Activated naive CD4-positive, alpha-beta T cell treated with anti-CD3 and anti-CD28 coated beads for 36 hours (primary cell): Measurements from ENCODE around the gene GLDC. TPM values are rescaled to one million over a fixed set of nuclear protein-coding genes. Genes with fewer than 3 reads are reported as not detected.
"Not testable (repeated sequence)": the region's sequence is repeated elsewhere in the genome, so short reads cannot be mapped to it uniquely, and the experiment has no call there.

ENCODE experiments used
- CTCF ChIA-PET: fragments of 350-600 bp; sonication (Branson Sonifier 250); formaldehyde crosslinking; loops from one replicate; lab custom pipeline; 2021; ENCODE audit warnings: antibody characterized with exemption; lab: Charles Lee
- DNase-seq: peaks from one replicate; pipeline ENCODE4 v3.0.0-alpha.2; 2020
- H3K27ac Mint-ChIP-seq: one replicate; pipeline ENCODE4 v1.8.0; 2021; ENCODE audit warnings: mild to moderate bottlenecking, mixed read lengths
- H3K27me3 Mint-ChIP-seq: one replicate; pipeline ENCODE4 v1.8.0; 2021; ENCODE audit warnings: low read depth, mixed read lengths
- H3K36me3 Mint-ChIP-seq: one replicate; pipeline ENCODE4 v1.8.0; 2021; ENCODE audit warnings: low read depth, mixed read lengths
- H3K4me1 Mint-ChIP-seq: one replicate; pipeline ENCODE4 v1.8.0; 2021; ENCODE audit warnings: low read depth, mixed read lengths
- H3K4me3 Mint-ChIP-seq: one replicate; pipeline ENCODE4 v1.8.0; 2021; ENCODE audit warnings: mild to moderate bottlenecking, moderate library complexity, mixed read lengths
- H3K9me3 Mint-ChIP-seq: one replicate; pipeline ENCODE4 v1.8.0; 2021; ENCODE audit warnings: mixed read lengths
- intact Hi-C: fragments of 100-400 bp; cut with micrococcal nuclease; formaldehyde crosslinking; loops from one replicate; pipeline ENCODE4 v1.15.1; 2023
- total RNA-seq, 2 experiments: library from RNA; stranded (reverse); gene quantifications; one replicate each; pipeline ENCODE4 v1.2.3, GENCODE V29; 2021

GLDC gene
- total RNA-seq, 2 experiments from 2014 or later = 1.7 to 1.9 TPM

- H3K9me3 Mint-ChIP-seq = no peaks in the 10 kb centered on the region
These were observed 11.1 kb downstream of the GLDC start for GRCh38 chr9:6634444-6634843.

DNA sequence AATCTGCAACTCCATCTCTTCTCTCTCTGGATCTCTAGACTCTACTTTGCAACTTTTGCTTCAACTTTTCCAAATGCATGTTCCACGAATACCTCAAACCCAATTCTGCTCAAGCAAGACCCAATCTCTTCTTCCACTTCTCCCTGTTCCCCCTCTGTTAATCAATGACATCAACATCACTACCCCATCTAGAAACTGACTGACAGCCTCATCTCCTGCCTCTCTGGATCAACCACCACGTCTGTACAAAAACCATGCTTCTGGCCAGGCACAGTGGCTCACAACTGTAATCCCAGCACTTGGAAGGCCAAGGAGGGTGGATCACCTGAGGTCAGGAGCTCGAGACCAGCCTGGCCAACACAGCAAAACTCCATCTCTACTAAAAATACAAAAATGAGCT is 12.2 kb downstream of the GLDC start:
- no peak for DNase-seq
- H3K9me3 Mint-ChIP-seq = no peaks in the 10 kb centered on the region
- H3K27ac Mint-ChIP-seq = no peak overlapping the region
- H3K27me3 Mint-ChIP-seq = peaks cover 5% of the 10 kb centered on the region
- CTCF ChIA-PET = no interaction called here
- H3K4me3 Mint-ChIP-seq = no peak overlapping the region
- no peaks in the 10 kb centered on the region for H3K36me3 Mint-ChIP-seq
- intact Hi-C loops = no loop called here
- H3K4me1 Mint-ChIP-seq = no peaks in the 10 kb centered on the region

More at GRCh38 chr9:6634444-6634843, 11.1 kb downstream of the GLDC start:
- CTCF ChIA-PET = interaction anchor here (0.7 to 1.6 kb wide), 2 partner anchors 49 kb away, joined by 4 read pairs; no protein-coding TSS in a partner anchor
- Mint-ChIP-seq H3K4me3 (no peak overlapping the region), H3K27me3 (peaks cover 3% of the 10 kb centered on the region), H3K27ac (no peak overlapping the region), H3K36me3 (no peaks in the 10 kb centered on the region), H3K4me1 (no peaks in the 10 kb centered on the region)
- no peak for DNase-seq
- intact Hi-C loops = no loop called here

- intact Hi-C loops = no loop called here
- H3K9me3 Mint-ChIP-seq = no peaks in the 10 kb centered on the region
- no peak overlapping the region for H3K27ac Mint-ChIP-seq
- H3K4me1 Mint-ChIP-seq = no peaks in the 10 kb centered on the region
- H3K27me3 Mint-ChIP-seq = peaks cover 5% of the 10 kb centered on the region
- H3K36me3 Mint-ChIP-seq = no peaks in the 10 kb centered on the region
- DNase-seq = no peak
- CTCF ChIA-PET = no interaction called here
- H3K4me3 Mint-ChIP-seq = no peak overlapping the region
These were observed 12.9 kb downstream of the GLDC start for GRCh38 chr9:6632516-6633183.

DNA sequence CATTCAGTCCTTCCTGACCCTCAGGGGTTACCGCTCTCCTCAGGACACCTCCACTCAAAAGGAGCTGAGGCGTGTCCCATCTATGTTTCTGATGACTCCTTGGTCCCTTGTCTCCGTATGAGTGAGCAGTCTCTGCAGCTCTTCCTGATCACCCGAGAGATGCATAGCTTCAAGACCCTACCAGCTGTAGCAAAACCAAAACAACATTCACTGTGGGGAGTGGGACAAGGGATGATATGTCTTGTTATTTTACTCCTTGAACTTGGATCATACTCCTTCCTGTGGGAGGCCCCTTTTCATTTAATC is 14.4 kb downstream of the GLDC start:
- DNase-seq = no peak
- H3K4me3 Mint-ChIP-seq = no peak overlapping the region
- no peaks in the 10 kb centered on the region for H3K36me3 Mint-ChIP-seq
- peaks cover 5% of the 10 kb centered on the region for H3K27me3 Mint-ChIP-seq
- intact Hi-C loops = no loop called here
- H3K27ac Mint-ChIP-seq = no peak overlapping the region
- CTCF ChIA-PET = interaction anchor here (0.8 kb wide), 1 partner anchor 10 kb away, joined by 3 read pairs; no protein-coding TSS in a partner anchor
- no peaks in the 10 kb centered on the region for H3K4me1 Mint-ChIP-seq
- H3K9me3 Mint-ChIP-seq = no peaks in the 10 kb centered on the region

DNA sequence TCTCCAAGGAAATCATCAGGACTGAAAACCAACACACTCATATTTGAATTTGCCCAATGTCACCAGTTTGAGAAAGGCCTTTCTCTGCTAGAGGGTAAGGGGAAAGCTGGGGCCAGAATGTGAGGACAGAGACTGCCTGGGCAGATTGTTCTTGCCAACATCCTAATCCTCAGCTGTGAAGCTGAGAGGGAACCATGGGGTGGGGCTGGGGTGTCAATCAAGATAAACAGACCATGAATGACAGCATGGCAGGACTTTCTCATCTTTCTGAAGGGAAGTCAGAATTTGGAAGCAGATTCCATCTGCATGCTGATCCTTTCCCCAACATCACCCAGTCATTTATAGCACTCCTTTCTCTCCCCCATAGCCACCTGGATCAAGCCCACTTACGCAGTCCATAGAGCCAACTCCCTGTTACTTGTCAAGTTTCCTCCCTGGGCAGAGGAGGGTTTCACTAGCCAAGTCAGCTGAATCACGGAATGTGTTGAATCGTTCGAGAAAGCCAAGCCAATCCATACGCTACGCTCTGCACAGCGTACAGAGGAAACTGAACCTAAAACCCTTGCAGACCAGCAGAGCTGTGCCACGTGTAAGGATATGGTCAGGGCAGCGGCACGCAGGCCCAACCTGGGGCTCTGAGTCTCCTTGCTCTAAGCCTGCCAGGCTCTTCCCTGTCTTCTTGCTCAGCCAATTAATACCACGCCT is 14.9 kb downstream of the GLDC start:
- Mint-ChIP-seq H3K27ac (no peak overlapping the region), H3K4me3 (no peak overlapping the region), H3K9me3 (no peaks in the 10 kb centered on the region), H3K27me3 (peaks cover 6% of the 10 kb centered on the region), H3K4me1 (no peaks in the 10 kb centered on the region), H3K36me3 (no peaks in the 10 kb centered on the region)
- intact Hi-C loops = no loop called here
- CTCF ChIA-PET = interaction anchor here (0.6 to 0.8 kb wide), 2 partner anchors 11 to 226 kb away, joined by 3 to 7 read pairs; no protein-coding TSS in a partner anchor
- DNase-seq = no peak

- H3K27ac Mint-ChIP-seq = no peak overlapping the region
- CTCF ChIA-PET = no interaction called here
- no peaks in the 10 kb centered on the region for H3K36me3 Mint-ChIP-seq
- DNase-seq = no peak
- no peaks in the 10 kb centered on the region for H3K9me3 Mint-ChIP-seq
- intact Hi-C loops = no loop called here
- no peaks in the 10 kb centered on the region for H3K4me1 Mint-ChIP-seq
- H3K27me3 Mint-ChIP-seq = peaks cover 7% of the 10 kb centered on the region
- H3K4me3 Mint-ChIP-seq = no peak overlapping the region
These were observed 16.8 kb downstream of the GLDC start for GRCh38 chr9:6628704-6629103.

DNA sequence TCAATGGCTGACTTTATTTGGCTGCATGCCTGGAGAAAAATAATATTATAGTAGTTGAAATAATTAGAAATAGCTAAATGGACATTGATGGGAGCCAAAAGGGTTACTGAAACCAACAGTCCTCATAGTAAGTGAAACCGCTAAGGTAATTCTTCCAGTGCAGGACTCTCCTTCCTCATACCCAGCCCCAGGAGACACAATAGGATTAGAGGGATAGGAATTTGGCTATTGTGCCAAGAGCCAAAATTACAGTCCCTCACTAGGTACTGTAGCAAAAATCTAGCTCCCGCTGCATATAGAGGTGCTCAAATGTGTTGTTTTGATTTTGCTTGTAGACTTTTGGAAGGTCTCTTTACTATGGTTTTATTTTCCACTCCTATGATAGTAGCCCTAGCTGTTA is 20.2 kb downstream of the GLDC start:
- DNase-seq = no peak
- H3K27me3 Mint-ChIP-seq = peaks cover 7% of the 10 kb centered on the region
- H3K4me1 Mint-ChIP-seq = no peaks in the 10 kb centered on the region
- CTCF ChIA-PET = interaction anchor here (0.9 kb wide), 1 partner anchor 56 kb away, joined by 4 read pairs; no protein-coding TSS in a partner anchor
- intact Hi-C loops = no loop called here
- H3K27ac Mint-ChIP-seq = no peak overlapping the region
- H3K9me3 Mint-ChIP-seq = no peaks in the 10 kb centered on the region
- no peak overlapping the region for H3K4me3 Mint-ChIP-seq
- no peaks in the 10 kb centered on the region for H3K36me3 Mint-ChIP-seq

DNA sequence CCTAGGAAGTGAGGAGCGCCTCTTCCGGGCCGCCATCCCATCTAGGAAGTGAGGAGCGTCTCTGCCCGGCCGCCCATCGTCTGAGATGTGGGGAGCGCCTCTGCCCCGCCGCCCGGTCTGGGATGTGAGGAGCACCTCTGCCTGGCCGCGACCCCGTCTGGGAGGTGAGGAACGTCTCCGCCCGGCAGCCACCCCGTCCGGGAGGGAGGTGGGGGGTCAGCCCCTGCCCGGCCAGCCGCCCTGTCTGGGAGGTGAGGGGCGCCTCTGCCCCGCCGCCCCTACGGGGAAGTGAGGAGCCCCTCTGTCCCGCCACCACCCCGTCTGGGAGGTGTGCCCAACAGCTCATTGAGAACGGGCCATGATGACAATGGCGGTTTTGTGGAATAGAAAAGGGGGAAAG is 22.7 kb downstream of the GLDC start:
- H3K27ac Mint-ChIP-seq, DNase-seq, H3K36me3 Mint-ChIP-seq, H3K4me3 Mint-ChIP-seq, intact Hi-C loops, H3K27me3 Mint-ChIP-seq, H3K4me1 Mint-ChIP-seq, H3K9me3 Mint-ChIP-seq: not testable (repeated sequence)
- CTCF ChIA-PET = interaction anchor here (0.6 kb wide), 1 partner anchor 12 kb away, joined by 3 read pairs; no protein-coding TSS in a partner anchor

- H3K27ac Mint-ChIP-seq = no peak overlapping the region
- no peak overlapping the region for H3K4me3 Mint-ChIP-seq
- CTCF ChIA-PET = no interaction called here
- no peaks in the 10 kb centered on the region for H3K4me1 Mint-ChIP-seq
- no peak for DNase-seq
- intact Hi-C loops = no loop called here
- H3K9me3 Mint-ChIP-seq = no peaks in the 10 kb centered on the region
- H3K36me3 Mint-ChIP-seq = no peaks in the 10 kb centered on the region
- peaks cover 3% of the 10 kb centered on the region for H3K27me3 Mint-ChIP-seq
These were observed 24.7 kb downstream of the GLDC start for GRCh38 chr9:6620796-6621195.

DNA sequence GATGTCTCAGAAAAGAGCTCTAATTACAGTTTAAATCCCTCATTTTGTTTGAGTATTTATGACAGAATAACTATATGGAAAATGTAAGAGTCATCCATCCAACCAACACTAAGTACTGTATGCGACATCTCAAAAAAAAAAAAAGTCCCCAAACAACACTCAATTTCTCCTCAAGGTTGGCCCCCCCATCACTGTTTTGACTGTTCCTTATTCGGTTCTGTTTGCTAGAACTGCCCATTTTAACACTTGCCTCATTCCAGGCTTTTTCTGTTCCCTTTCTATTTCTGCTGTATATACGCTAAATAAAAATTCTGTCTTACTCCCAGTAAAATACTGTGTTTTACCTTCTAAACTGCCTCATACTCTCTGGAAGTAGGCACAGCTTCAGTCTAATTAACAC is 25.2 kb downstream of the GLDC start:
- Mint-ChIP-seq H3K27me3 (no peaks in the 10 kb centered on the region), H3K36me3 (no peaks in the 10 kb centered on the region), H3K9me3 (no peaks in the 10 kb centered on the region), H3K4me1 (no peaks in the 10 kb centered on the region), H3K27ac (no peak overlapping the region), H3K4me3 (no peak overlapping the region)
- intact Hi-C loops = no loop called here
- DNase-seq = no peak
- CTCF ChIA-PET = no interaction called here

DNA sequence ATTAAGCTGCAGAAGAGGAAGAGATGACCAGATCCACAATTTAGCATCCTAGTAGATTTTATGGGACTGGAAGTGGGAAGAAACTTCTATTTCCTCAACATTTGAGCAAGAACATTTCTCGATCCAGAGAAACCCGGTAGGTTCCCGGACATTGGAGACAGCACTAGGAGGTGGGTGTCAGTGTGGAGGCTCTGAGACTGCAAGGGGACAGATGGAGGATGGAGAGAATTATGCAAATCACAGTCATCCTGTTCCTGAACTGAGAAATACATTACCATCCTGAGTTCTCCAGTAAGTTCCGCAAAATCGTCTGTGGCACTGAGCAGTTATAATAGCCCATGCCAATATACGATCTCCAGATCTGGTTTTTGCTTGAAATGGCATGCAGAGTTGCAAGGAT is 25.6 kb downstream of the GLDC start:
- Mint-ChIP-seq H3K36me3 (no peaks in the 10 kb centered on the region), H3K27me3 (no peaks in the 10 kb centered on the region), H3K4me1 (no peaks in the 10 kb centered on the region), H3K27ac (no peak overlapping the region), H3K9me3 (no peaks in the 10 kb centered on the region), H3K4me3 (no peak overlapping the region)
- CTCF ChIA-PET = interaction anchor here (0.6 kb wide), 1 partner anchor 175 kb away, joined by 7 read pairs; no protein-coding TSS in a partner anchor
- intact Hi-C loops = no loop called here
- no peak for DNase-seq

DNA sequence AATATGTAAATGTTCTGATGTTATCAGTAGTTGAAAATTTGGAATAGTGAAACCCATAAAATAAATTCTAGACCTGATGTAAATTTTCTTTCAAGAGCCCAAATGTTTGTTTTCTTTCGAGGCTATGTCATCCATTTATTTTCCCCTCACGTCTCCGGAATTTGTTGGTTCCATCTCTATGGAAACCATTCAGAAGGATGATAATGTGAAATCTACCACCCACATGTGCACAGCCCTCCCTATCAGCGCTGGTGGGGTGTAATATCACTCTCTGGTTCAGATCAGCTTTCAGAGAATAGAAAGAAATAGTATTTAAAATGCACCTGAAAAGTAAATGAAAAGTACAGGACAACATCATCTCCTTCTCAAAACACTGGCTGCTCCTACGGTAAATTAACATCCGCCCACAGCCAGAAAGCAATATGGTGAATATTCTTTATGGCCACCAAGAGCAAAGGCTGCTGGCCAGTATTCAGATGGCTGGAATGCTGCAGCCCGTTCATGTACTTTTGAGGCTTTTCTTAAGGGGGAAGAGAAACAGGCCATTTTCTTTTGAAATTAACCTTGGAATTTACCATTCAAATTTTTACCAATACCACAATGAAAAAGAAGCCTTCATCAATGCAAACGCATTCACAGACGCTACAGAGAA is 28.5 kb downstream of the GLDC start:
- Mint-ChIP-seq H3K36me3 (no peaks in the 10 kb centered on the region), H3K4me3 (no peak overlapping the region), H3K4me1 (no peaks in the 10 kb centered on the region), H3K27ac (no peak overlapping the region), H3K9me3 (no peaks in the 10 kb centered on the region), H3K27me3 (no peaks in the 10 kb centered on the region)
- intact Hi-C loops = no loop called here
- no peak for DNase-seq
- CTCF ChIA-PET = no interaction called here
